ENCODE results near the gene BAIAP3. TPM values are rescaled to one million over a fixed set of nuclear protein-coding genes. Genes with fewer than 3 reads are reported as not detected.

The BAIAP3 gene
- total RNA-seq, 1 donor from 2014 or later, result 8.4 TPM

DNA sequence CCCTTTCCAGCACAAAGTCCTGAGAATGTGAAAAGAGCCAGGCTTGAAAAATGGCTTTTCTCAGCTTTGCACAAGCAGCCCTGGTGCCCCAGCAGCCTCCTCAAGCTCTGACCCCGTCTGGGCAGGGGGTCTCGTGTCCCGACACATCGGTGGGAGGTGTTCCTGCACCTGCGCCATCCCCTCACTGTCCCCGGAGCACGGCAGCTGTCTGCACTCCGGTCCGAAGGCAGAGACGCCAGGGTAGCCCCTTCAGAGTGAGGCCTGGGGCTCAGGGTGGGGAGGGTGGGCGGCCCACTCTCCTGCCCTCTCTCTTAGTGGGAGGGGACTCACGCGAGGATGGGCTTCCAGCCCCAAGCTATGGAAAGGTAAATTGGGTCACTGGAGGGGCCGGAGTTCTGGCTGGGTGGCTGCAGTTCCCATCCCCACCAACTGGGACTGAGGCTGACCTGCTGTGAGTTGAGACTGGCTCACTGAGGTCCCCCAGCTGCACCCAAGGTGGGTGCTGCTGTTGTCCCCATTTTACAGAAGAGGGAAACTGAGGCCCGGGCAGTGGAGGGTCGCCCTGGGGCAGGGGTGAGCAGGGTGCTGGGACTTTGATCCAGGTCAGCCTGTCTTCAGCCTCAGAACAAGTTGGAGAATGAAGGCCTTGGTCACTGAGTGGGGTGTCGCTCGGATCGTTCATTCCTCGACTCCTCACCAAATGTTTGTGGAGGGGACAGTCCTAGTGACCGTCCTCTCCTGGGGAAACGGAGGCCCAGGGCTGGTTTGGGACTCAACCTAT lies 2.3 kb upstream of the BAIAP3 start:
- no peak for TF ChIP-seq CTCF (IDR thresholded peaks at IDR 0.05)
- Histone ChIP-seq H3K9me3 (no peaks in the 10 kb centered on the region), H3K27ac (peak overlapping the region; percentile 79), H3K4me3 (peak overlapping the region; percentile 54), H3K27me3 (ENCODE audit: low read depth) (peaks cover 37% of the 10 kb centered on the region), H3K36me3 (peaks cover 1% of the 10 kb centered on the region), H3K4me1 (peaks cover 34% of the 10 kb centered on the region)
- intact Hi-C loops (cut with DNase I), result no loop called here
- DNase-seq, result no peak
- ATAC-seq, result no peak

- Histone ChIP-seq H3K27ac (peak overlapping the region; percentile 79), H3K9me3 (no peaks in the 10 kb centered on the region), H3K27me3 (ENCODE audit: low read depth) (peaks cover 42% of the 10 kb centered on the region), H3K4me1 (peaks cover 34% of the 10 kb centered on the region), H3K4me3 (peak overlapping the region; percentile 54), H3K36me3 (no peaks in the 10 kb centered on the region)
- DNase-seq (peak; percentile 89), ATAC-seq (peak; percentile 75 to 78)
- no peak for TF ChIP-seq CTCF (IDR thresholded peaks at IDR 0.05)
- intact Hi-C loops (cut with DNase I), result no loop called here
These were observed 1.5 kb upstream of the BAIAP3 start for GRCh38 chr16:1331712-1332617.

GRCh38 chr16:1332618-1333148 lies 762 bp upstream of the BAIAP3 start:
- intact Hi-C loops (cut with DNase I), result no loop called here
- ATAC-seq (peak in 1 of 2 donors; percentile 0), DNase-seq (no peak)
- H3K9me3 ChIP-seq, result no peaks in the 10 kb centered on the region
- peak overlapping the region; percentile 54 for H3K4me3 ChIP-seq
- H3K27me3 ChIP-seq (ENCODE audit: low read depth), result peaks cover 42% of the 10 kb centered on the region
- no peaks in the 10 kb centered on the region for H3K36me3 ChIP-seq
- peaks cover 34% of the 10 kb centered on the region for H3K4me1 ChIP-seq
- H3K27ac ChIP-seq, result peak overlapping the region; percentile 79
- no peak for TF ChIP-seq CTCF (IDR thresholded peaks at IDR 0.05)

DNA sequence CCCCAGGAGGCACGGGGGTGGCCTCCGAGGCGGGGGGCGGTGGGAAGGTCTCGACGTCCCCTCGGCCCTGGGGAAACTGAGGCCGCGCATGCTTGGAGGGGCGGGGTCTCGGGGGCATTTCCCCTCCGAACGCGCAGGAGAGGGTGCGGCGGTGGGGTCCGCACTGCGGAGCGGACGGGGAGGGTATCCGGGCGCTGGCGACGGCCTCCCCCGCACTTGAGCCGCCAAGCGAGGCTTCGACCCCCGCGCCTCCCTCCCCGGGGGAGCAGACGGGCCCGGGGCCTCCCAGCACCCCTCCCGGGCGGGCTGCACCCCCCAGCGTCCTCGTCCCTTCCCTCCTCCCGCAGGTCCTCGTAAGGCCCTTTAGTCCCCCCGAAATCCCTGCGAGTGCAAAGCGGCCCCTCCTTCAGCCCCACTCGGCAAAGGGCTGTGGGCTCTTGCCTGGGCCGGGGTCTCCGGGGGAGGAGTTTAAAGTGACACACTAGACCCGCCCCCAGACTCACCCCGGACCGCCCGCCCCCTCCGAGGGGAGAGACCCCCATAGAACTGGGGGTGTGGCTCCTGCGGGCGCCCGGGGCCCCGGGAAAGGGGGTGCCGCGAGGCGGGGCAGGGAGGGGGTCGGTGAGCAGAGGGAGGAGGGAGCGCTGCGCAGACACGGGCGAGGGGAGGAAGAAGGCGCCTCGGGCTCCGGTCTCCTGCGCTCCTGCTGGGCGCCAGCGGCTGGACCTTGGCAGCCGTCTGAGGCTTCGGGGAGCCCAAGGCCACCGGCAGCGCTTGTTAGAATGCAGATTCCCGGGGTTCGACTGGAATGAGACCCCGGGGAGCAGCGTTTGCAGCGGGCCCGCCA lies 632 bp downstream of the BAIAP3 start:
- no peaks in the 10 kb centered on the region for H3K9me3 ChIP-seq
- DNase-seq, result no peak
- peaks cover 42% of the 10 kb centered on the region for H3K27me3 ChIP-seq (ENCODE audit: low read depth)
- no peak overlapping the region for H3K27ac ChIP-seq
- peaks cover 34% of the 10 kb centered on the region for H3K4me1 ChIP-seq
- no peak for ATAC-seq
- H3K36me3 ChIP-seq, result no peaks in the 10 kb centered on the region
- peak overlapping the region; percentile 54 for H3K4me3 ChIP-seq
- no peak for TF ChIP-seq CTCF (IDR thresholded peaks at IDR 0.05)
- intact Hi-C loops (cut with DNase I), result no loop called here

DNA sequence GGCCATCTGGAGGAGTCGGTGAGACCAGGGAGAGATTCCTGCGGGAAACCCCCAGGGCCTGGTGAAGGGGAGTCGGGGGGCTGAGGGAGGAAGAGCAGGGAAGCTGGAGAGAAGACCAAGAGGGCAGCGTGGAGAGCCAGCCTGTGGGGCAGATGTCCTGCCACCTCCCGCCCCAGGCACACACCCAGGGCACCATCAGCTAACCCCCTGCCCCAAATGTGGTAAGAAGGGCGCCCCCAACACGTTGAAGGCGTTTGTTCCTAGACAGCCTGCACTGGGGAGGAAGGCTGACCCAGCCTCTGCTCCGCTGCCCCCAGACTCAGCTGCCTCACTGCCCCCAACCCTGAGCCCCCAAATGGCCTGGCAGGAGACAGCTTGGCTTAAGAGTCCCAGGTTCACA lies 1.3 kb downstream of the BAIAP3 start:
- no peak for DNase-seq
- Histone ChIP-seq H3K27ac (no peak overlapping the region), H3K9me3 (no peaks in the 10 kb centered on the region), H3K4me3 (peak overlapping the region; percentile 54), H3K27me3 (ENCODE audit: low read depth) (peaks cover 42% of the 10 kb centered on the region), H3K36me3 (no peaks in the 10 kb centered on the region), H3K4me1 (peaks cover 34% of the 10 kb centered on the region)
- TF ChIP-seq CTCF (IDR thresholded peaks at IDR 0.05), result no peak
- ATAC-seq, result no peak
- intact Hi-C loops (cut with DNase I), result no loop called here
